Posterior vena cava (tissue), 2 donors: Measurements from ENCODE around the gene CD34. TPM values are rescaled to one million over a fixed set of nuclear protein-coding genes. Genes with fewer than 3 reads are reported as not detected.

Source experiments
- total RNA-seq, 2 donors: library from RNA; stranded (reverse); fragmentation: NEBNext Ultra II Directional; extraction: Animal tissue kit (Norgen Biotek cat#: 25700); gene quantifications; one replicate each; pipeline ENCODE4 v1.2.1, GENCODE V29; 2021
- donor health status: DM: yes; HTN: yes; CAD: no.
- donor health status: DM: yes; HTN: yes; CAD: no.

Gene CD34
- total RNA-seq, 2 donors from 2014 or later, result 58.1 to 154 TPM

Other genes with a start within 250 kb of the CD34 start
- gene CD46, start 159.1 kb downstream of the CD34 start, total RNA-seq, result 100 to 1,000 TPM; 129 to 165 TPM